ENCODE data around the gene PDIA4. TPM values are rescaled to one million over a fixed set of nuclear protein-coding genes. Genes with fewer than 3 reads are reported as not detected.
A peak's percentile ranks its signal among the peaks of the same experiment; 100 is the strongest.

The PDIA4 gene
- polyA plus RNA-seq, 2 of the 4 experiments (the other 2 are of a cell fraction), result 175 to 214 TPM

- TF ChIP-seq ESRRA (IDR thresholded peaks at IDR 0.05; ENCODE audit: borderline replicate concordance, low read length), result no peak
- no peak for TF ChIP-seq NFE2L2 (conservative IDR thresholded peaks at IDR 0.05; ENCODE audit: low read length)
- no peak for TF ChIP-seq GATA3 (IDR thresholded peaks at IDR 0.05; ENCODE audit: borderline replicate concordance)
These were observed 41.1 kb downstream of the PDIA4 start (continued) for GRCh38 chr7:148987010-148987750.

- no peak for DNase-seq (ENCODE audit: low read depth in 1 of 2, low spot score in 1 of 2)
- Histone ChIP-seq H3K9me3 (no peaks in the 10 kb centered on the region), H3K4me3 (peak overlapping the region; percentile 59), H3K4me2 (peak overlapping the region; percentile 90), H3K27ac (peak overlapping the region in 1 of 2 experiments; percentile 73; a peak in 3 of 6 replicates), H3K4me1 (peaks cover 16% of the 10 kb centered on the region)
- no peak for FAIRE-seq
- no peak for ATAC-seq
- ChIA-PET CTCF (interaction anchor here (1.0 to 4.7 kb wide), 6 partner anchors 15 to 85 kb away, joined by 3 to 36 read pairs (median 8); no protein-coding TSS in a partner anchor), POLR2A (interaction anchor here (0.7 to 1.6 kb wide), 2 partner anchors 42 to 117 kb away, joined by 3 to 10 read pairs; partner anchors contain the start of gene PDIA4)
- WGBS (ENCODE audit: missing lambda C conversion rate), result 2% methylated on average over 1 of the region's 1 CpG
- TF ChIP-seq PHF8 (IDR thresholded peaks at IDR 0.05; ENCODE audit: borderline replicate concordance, low read depth) (no peak), FOXS1 (CRISPR knock-in tag; IDR thresholded peaks at IDR 0.05) (no peak), SREBF2 (IDR thresholded peaks at IDR 0.05) (no peak), RNF2 (IDR thresholded peaks at IDR 0.05; ENCODE audit: borderline replicate concordance, low read depth) (no peak), NFE2L2 (conservative IDR thresholded peaks at IDR 0.05; ENCODE audit: low read length) (no peak), MAFK (IDR thresholded peaks at IDR 0.05; ENCODE audit: partially characterized antibody) (no peak), BHLHE40 (IDR thresholded peaks at IDR 0.05; ENCODE audit: low read depth, low read length) (no peak)
- TF ChIP-seq, protein P1, sequence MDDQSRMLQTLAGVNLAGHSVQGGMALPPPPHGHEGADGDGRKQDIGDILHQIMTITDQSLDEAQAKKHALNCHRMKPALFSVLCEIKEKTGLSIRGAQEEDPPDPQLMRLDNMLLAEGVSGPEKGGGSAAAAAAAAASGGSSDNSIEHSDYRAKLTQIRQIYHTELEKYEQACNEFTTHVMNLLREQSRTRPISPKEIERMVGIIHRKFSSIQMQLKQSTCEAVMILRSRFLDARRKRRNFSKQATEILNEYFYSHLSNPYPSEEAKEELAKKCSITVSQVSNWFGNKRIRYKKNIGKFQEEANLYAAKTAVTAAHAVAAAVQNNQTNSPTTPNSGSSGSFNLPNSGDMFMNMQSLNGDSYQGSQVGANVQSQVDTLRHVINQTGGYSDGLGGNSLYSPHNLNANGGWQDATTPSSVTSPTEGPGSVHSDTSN (IDR thresholded peaks at IDR 0.05), result no peak
These were observed 41.6 kb downstream of the PDIA4 start for GRCh38 chr7:148986742-148987009.

DNA sequence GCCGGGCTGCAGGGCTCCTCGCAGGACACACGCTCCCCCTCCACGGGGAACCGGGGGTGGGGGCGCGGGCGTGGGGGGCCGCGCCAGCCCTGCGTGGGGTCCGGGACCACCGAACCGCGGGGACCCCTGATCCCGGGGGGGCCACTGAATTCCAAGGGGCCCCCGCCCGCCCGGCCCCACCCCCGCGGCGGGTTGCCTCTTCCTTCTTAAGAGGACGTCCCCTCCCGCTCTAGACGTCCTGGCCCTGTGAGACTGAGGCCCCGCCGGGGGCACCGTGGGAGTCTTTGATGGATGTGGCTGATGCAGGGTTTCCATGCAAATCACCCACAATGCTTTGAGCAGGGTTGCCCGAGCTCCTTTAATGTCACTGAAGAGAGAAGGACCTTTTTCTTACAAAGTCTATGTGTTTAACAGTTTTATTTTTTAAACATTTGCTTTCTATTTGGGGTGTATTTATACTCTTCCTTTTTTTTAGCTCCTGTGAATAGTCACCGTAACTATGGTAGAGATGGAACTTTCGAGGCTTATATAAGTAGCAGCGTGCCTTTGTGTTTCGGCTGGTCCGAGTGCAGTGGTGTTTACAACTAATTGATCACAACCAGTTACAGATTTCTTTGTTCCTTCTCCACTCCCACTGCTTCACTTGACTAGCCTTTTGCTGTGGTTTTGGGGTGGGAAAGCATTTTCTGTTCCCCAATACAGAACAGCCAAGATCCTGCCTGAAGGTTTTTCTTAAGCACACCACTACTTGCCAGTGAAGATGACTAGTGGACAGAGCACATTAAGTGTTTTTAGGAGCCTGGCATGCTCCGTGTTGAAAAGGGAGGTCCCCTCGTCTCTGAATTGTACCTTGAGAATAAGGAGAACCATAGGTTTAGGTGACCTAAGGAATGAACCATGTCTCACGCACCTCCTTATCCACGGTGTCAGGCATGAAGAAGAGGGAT, 44.8 kb downstream of the PDIA4 start:
- H3K4me3 ChIP-seq, result peak overlapping the region; percentile 66
- peak overlapping the region; percentile 90 for H3K4me2 ChIP-seq
- ATAC-seq, result peak; percentile 66 to 75
- H3K27ac ChIP-seq, result peak overlapping the region; percentile 30 to 67; a peak in 5 of 6 replicates
- ChIA-PET CTCF (interaction anchor here (0.8 to 4.7 kb wide), 9 partner anchors 12 to 372 kb away, joined by 3 to 36 read pairs (median 4); no protein-coding TSS in a partner anchor), POLR2A (interaction anchor here (1.0 to 1.6 kb wide), 6 partner anchors 43 to 285 kb away, joined by 3 to 6 read pairs (median 4); partner anchors contain the start of genes CUL1, ZNF398 and ZNF425)
- TF ChIP-seq, protein P1 (IDR thresholded peaks at IDR 0.05), result no peak
- TF ChIP-seq RARB (CRISPR knock-in tag; IDR thresholded peaks at IDR 0.05) (no peak), JUN (IDR thresholded peaks at IDR 0.05) (0 out of 5 replicates have a peak, but pooled peaks of 1 of the 2 experiments have one; percentile 38), SREBF2 (IDR thresholded peaks at IDR 0.05) (peak; percentile 76), CEBPB (IDR thresholded peaks at IDR 0.05) (peak in 1 of 2 experiments; percentile 39; a peak in 1 of 4 replicates), ZFP36 (IDR thresholded peaks at IDR 0.05; ENCODE audit: borderline replicate concordance, partially characterized antibody) (no peak), KDM5A (IDR thresholded peaks at IDR 0.05) (no peak)
- TF ChIP-seq, protein P2, sequence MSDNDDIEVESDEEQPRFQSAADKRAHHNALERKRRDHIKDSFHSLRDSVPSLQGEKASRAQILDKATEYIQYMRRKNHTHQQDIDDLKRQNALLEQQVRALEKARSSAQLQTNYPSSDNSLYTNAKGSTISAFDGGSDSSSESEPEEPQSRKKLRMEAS (IDR thresholded peaks at IDR 0.05), result peak; percentile 53; the same call in 1 of the 2 replicates
- TF ChIP-seq, protein P3, sequence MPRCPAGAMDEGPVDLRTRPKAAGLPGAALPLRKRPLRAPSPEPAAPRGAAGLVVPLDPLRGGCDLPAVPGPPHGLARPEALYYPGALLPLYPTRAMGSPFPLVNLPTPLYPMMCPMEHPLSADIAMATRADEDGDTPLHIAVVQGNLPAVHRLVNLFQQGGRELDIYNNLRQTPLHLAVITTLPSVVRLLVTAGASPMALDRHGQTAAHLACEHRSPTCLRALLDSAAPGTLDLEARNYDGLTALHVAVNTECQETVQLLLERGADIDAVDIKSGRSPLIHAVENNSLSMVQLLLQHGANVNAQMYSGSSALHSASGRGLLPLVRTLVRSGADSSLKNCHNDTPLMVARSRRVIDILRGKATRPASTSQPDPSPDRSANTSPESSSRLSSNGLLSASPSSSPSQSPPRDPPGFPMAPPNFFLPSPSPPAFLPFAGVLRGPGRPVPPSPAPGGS (IDR thresholded peaks at IDR 0.05), result no peak
- DNase-seq (ENCODE audit: low read depth in 1 of 2, low spot score in 1 of 2), result peak; percentile 59 to 89
- no peak for FAIRE-seq
- H3K9me3 ChIP-seq, result peaks cover 8% of the 10 kb centered on the region; the same call in 1 of the 3 replicates
- under 1% methylated on average over 19 of the region's 38 CpGs for WGBS (ENCODE audit: missing lambda C conversion rate)
- peaks cover 13% of the 10 kb centered on the region for H3K4me1 ChIP-seq

All from A549 (cell line).